ENCODE results near the gene TARM1.

The TARM1 gene

GRCh38 chr19:54081032-54081431 is at the start of gene TARM1:
Gene TARM1 (minus strand): TSS chr19:54081365. CDS start chr19:54081340, 25 bp downstream.
- Histone ChIP-seq H3K4me1 (ENCODE audit: low read depth, poor library complexity, severe bottlenecking) (no peaks in the 10 kb centered on the region), H4K20me1 (ENCODE audit: insufficient read depth) (no peaks in the 10 kb centered on the region), H3K27ac (no peak within 1 kb of the TSS), H3K27me3 (ENCODE audit: insufficient read depth, low read depth) (peaks cover 9% of the 10 kb centered on the region), H3K4me2 (no peak within 1 kb of the TSS), H3K4me3 (IDR thresholded peaks at IDR 0.05; ENCODE audit: insufficient read depth, low read depth, low read length) (no peak within 1 kb of the TSS), H3K36me3 (ENCODE audit: insufficient read depth) (no peaks in the 10 kb centered on the region; the same call in 1 of the 2 replicates), H3K79me2 (ENCODE audit: insufficient read depth, low read depth) (no peaks in the 10 kb centered on the region), H2AFZ (ENCODE audit: low read depth) (no peak within 1 kb of the TSS), H3K9ac (no peak within 1 kb of the TSS)
- TF ChIP-seq CTCF (conservative IDR thresholded peaks at IDR 0.05; ENCODE audit: low read depth, low read length), result no peak

DNA sequence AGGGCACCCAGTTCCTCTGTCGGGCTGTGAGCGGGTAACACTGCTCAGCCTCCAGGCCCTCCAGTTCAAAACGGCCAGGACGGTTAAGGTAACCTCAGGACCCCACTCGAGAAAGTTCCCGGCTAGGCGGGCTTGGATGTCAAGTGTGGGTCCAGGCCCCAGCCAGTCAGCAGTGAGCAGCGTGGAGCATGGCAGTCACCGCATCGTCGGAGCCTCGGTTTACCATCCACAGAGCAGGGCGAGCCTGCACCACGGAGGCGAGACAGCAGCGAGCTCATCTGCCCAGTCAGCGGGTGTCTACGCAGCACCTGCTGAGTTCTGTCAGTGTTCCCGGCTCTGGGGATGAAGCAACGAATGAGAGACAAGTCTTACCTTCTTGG is 48.4 kb upstream of the TARM1 start:
- no peaks in the 10 kb centered on the region for H4K20me1 ChIP-seq (ENCODE audit: insufficient read depth)
- H2AFZ ChIP-seq (ENCODE audit: low read depth), result no peak overlapping the region
- H3K79me2 ChIP-seq (ENCODE audit: insufficient read depth, low read depth), result no peaks in the 10 kb centered on the region
- no peak overlapping the region for H3K4me2 ChIP-seq
- H3K9ac ChIP-seq, result no peak overlapping the region
- H3K27ac ChIP-seq, result no peak overlapping the region
- no peak for TF ChIP-seq CTCF (conservative IDR thresholded peaks at IDR 0.05; ENCODE audit: low read depth, low read length)
- no peaks in the 10 kb centered on the region for H3K4me1 ChIP-seq (ENCODE audit: low read depth, poor library complexity, severe bottlenecking)
- no peak overlapping the region for H3K4me3 ChIP-seq (IDR thresholded peaks at IDR 0.05; ENCODE audit: insufficient read depth, low read depth, low read length)
- no peaks in the 10 kb centered on the region for H3K36me3 ChIP-seq (ENCODE audit: insufficient read depth)
- H3K27me3 ChIP-seq (ENCODE audit: insufficient read depth, low read depth), result no peaks in the 10 kb centered on the region

GRCh38 chr19:54128796-54129616 is 47.8 kb upstream of the TARM1 start:
- H4K20me1 ChIP-seq (ENCODE audit: insufficient read depth), result no peaks in the 10 kb centered on the region
- no peak for TF ChIP-seq CTCF (conservative IDR thresholded peaks at IDR 0.05; ENCODE audit: low read depth, low read length)
- no peaks in the 10 kb centered on the region for H3K36me3 ChIP-seq (ENCODE audit: insufficient read depth)
- no peaks in the 10 kb centered on the region for H3K79me2 ChIP-seq (ENCODE audit: insufficient read depth, low read depth)
- no peak overlapping the region for H3K4me3 ChIP-seq (IDR thresholded peaks at IDR 0.05; ENCODE audit: insufficient read depth, low read depth, low read length)
- H3K4me2 ChIP-seq, result no peak overlapping the region
- no peak overlapping the region for H3K27ac ChIP-seq
- no peak overlapping the region for H3K9ac ChIP-seq
- no peaks in the 10 kb centered on the region for H3K4me1 ChIP-seq (ENCODE audit: low read depth, poor library complexity, severe bottlenecking)
- H3K27me3 ChIP-seq (ENCODE audit: insufficient read depth, low read depth), result no peaks in the 10 kb centered on the region
- no peak overlapping the region for H2AFZ ChIP-seq (ENCODE audit: low read depth)

GRCh38 chr19:54128441-54128725 is 47.2 kb upstream of the TARM1 start:
- H3K4me3 ChIP-seq (IDR thresholded peaks at IDR 0.05; ENCODE audit: insufficient read depth, low read depth, low read length), result no peak overlapping the region
- H2AFZ ChIP-seq (ENCODE audit: low read depth), result no peak overlapping the region
- H3K27ac ChIP-seq, result no peak overlapping the region
- H3K4me1 ChIP-seq (ENCODE audit: low read depth, poor library complexity, severe bottlenecking), result no peaks in the 10 kb centered on the region
- no peak for TF ChIP-seq CTCF (conservative IDR thresholded peaks at IDR 0.05; ENCODE audit: low read depth, low read length)
- no peaks in the 10 kb centered on the region for H4K20me1 ChIP-seq (ENCODE audit: insufficient read depth)
- no peaks in the 10 kb centered on the region for H3K79me2 ChIP-seq (ENCODE audit: insufficient read depth, low read depth)
- H3K9ac ChIP-seq, result no peak overlapping the region
- no peaks in the 10 kb centered on the region for H3K36me3 ChIP-seq (ENCODE audit: insufficient read depth)
- H3K4me2 ChIP-seq, result no peak overlapping the region
- H3K27me3 ChIP-seq (ENCODE audit: insufficient read depth, low read depth), result no peaks in the 10 kb centered on the region

Data from KMS-11 (cell line).